Measurements from ENCODE around the gene GRWD1. TPM values are rescaled to one million over a fixed set of nuclear protein-coding genes. Genes with fewer than 3 reads are reported as not detected.

Gene GRWD1
- total and polyA plus RNA-seq, 2 of the 8 experiments (the other 6 are each of a cell fraction or from before 2014, with no cell fraction given), result 36.9 to 61.9 TPM

GRCh38 chr19:48506138-48506733, 60.5 kb downstream of the GRWD1 start:
- H3K36me3 ChIP-seq (ENCODE audit: control insufficient read depth in 2 of 4, insufficient read depth in 4 of 4, low read length in 3 of 4), result no peaks in the 10 kb centered on the region
- no peak for FAIRE-seq

More at GRCh38 chr19:48506138-48506733, 60.5 kb downstream of the GRWD1 start:
- no peak overlapping the region for H2BK5ac ChIP-seq (ENCODE audit: low read depth, low read length)
- no peaks in the 10 kb centered on the region for H3K79me1 ChIP-seq (ENCODE audit: low read depth, low read length)
- no peak overlapping the region for H3K14ac ChIP-seq (ENCODE audit: insufficient read length)
- H2BK12ac ChIP-seq (ENCODE audit: low read depth, low read length), result 0 out of 2 replicates have a peak overlapping the region, but pooled peaks have one; percentile 50
- H2BK20ac ChIP-seq (ENCODE audit: low read length), result no peak overlapping the region
- H3K56ac ChIP-seq (replicated peaks; ENCODE audit: insufficient read length, low read depth, low read length), result no peak overlapping the region
- H4K8ac ChIP-seq (ENCODE audit: extremely low read depth, insufficient read depth, low read length), result no peak overlapping the region
- no peak overlapping the region for H2AFZ ChIP-seq (ENCODE audit: low read length)
- CTCF ChIA-PET (ENCODE audit: partially characterized antibody), result interaction anchor here (0.6 to 9.6 kb wide), 25 partner anchors 10 to 679 kb away, joined by 3 to 353 read pairs (median 4); partner anchors contain the start of genes KDELR1 and SULT2B1
- H3K9me3 ChIP-seq (ENCODE audit: insufficient read depth in 2 of 2, low read depth in 1 of 2, low read length in 1 of 2), result no peaks in the 10 kb centered on the region
- H3K23me2 ChIP-seq (ENCODE audit: low read depth, low read length), result peaks cover 12% of the 10 kb centered on the region
- H2AK5ac ChIP-seq (ENCODE audit: low read depth, low read length), result no peak overlapping the region
- no peaks in the 10 kb centered on the region for H3K27me3 ChIP-seq (replicated peaks in 1 of 4; ENCODE audit: control insufficient read depth in 3 of 4, extremely low read depth in 1 of 4, insufficient read depth in 3 of 4, low read length in 3 of 4)
- no peak for TF ChIP-seq BRCA1 (IDR thresholded peaks at IDR 0.05; ENCODE audit: low read depth, low read length)
- 0 out of 2 replicates have a peak, but pooled peaks have one; percentile 9 for TF ChIP-seq SP1 (IDR thresholded peaks at IDR 0.05; ENCODE audit: low read depth, low read length)
- TF ChIP-seq CTCF (IDR thresholded peaks at IDR 0.05; ENCODE audit: control extremely low read depth in 1 of 3, insufficient read depth in 1 of 3, low read depth in 1 of 3, low read length in 3 of 3), result peak in 2 of 3 experiments; percentile 50 to 75; a peak in 3 of 4 replicates
- TF ChIP-seq SP4 (IDR thresholded peaks at IDR 0.05; ENCODE audit: low read length), result no peak
- TF ChIP-seq RAD21 (IDR thresholded peaks at IDR 0.05 in 1 of 2, conservative IDR thresholded peaks at IDR 0.05 in 1 of 2; ENCODE audit: low read depth in 2 of 2, low read length in 2 of 2), result peak; percentile 88 to 91
- TF ChIP-seq E2F6 (IDR thresholded peaks at IDR 0.05), result no peak
- H3K9ac ChIP-seq (replicated peaks in 1 of 4; ENCODE audit: extremely low read depth in 1 of 4, low read depth in 3 of 4, low read length in 3 of 4), result no peak overlapping the region
- H4K5ac ChIP-seq (ENCODE audit: insufficient read length, low read depth, low read length), result no peak overlapping the region
- no peak overlapping the region for H3K18ac ChIP-seq (ENCODE audit: extremely low read depth, low read length)
- H3K4me1 ChIP-seq (replicated peaks in 1 of 4; ENCODE audit: control insufficient read depth in 3 of 4, insufficient read depth in 4 of 4, low read length in 3 of 4), result peaks cover 0 to 13% (median 12%) of the 10 kb centered on the region in 4 experiments; a peak in 6 of 7 replicates
- H4K91ac ChIP-seq (replicated peaks; ENCODE audit: insufficient read length, low read length), result no peak overlapping the region
- H3K23ac ChIP-seq (ENCODE audit: insufficient read length), result no peak overlapping the region
- 93% methylated on average over 5 of the region's 5 CpGs; no CpG with 5 or more reads in 1 of the 2 experiments for WGBS, 2 experiments (ENCODE audit: extremely low coverage in 1 of 2, insufficient coverage in 1 of 2, insufficient read length in 1 of 2, insufficient replicate concordance in 2 of 2, low coverage in 1 of 2, low lambda C conversion rate in 2 of 2, missing lambda C conversion rate in 1 of 2)
- H3K4ac ChIP-seq (replicated peaks; ENCODE audit: insufficient read length, low read depth, low read length), result no peak overlapping the region
- DNase-seq (ENCODE audit: low read depth in 1 of 2, low spot score in 2 of 2), result no peak
- H2BK15ac ChIP-seq (ENCODE audit: low read length), result 0 out of 2 replicates have a peak overlapping the region, but pooled peaks have one; percentile 81
- no peaks in the 10 kb centered on the region for H3K79me2 ChIP-seq (ENCODE audit: control insufficient read depth in 1 of 2, insufficient read depth in 2 of 2, low read length in 2 of 2)
- H4K20me1 ChIP-seq (replicated peaks in 1 of 2; ENCODE audit: control insufficient read depth in 1 of 2, insufficient read depth in 2 of 2, low read length in 2 of 2), result peaks cover 0 to 1% of the 10 kb centered on the region in 2 experiments
- no peak overlapping the region for H3K27ac ChIP-seq (ENCODE audit: low read depth, low read length)
- no peak overlapping the region for H3K4me2 ChIP-seq (ENCODE audit: insufficient read depth in 1 of 2, low read depth in 2 of 2, low read length in 2 of 2)
- POLR2A ChIA-PET (ENCODE audit: partially characterized antibody), result interaction anchor here (0.6 to 9.5 kb wide), 6 partner anchors 13 to 108 kb away, joined by 3 to 59 read pairs (median 7); partner anchors contain the start of gene FAM83E
- no peak overlapping the region for H3K4me3 ChIP-seq (ENCODE audit: extremely low read depth in 1 of 4, insufficient read depth in 2 of 4, low read depth in 3 of 4, low read length in 4 of 4)
- no peak overlapping the region for H2BK120ac ChIP-seq (replicated peaks; ENCODE audit: low read depth, low read length)
